Stimulated activated CD8-positive, alpha-beta memory T cell treated with anti-CD3 and anti-CD28 coated beads, Interleukin-2, amount 100 ng/mL, for 48 hours (primary cell): ENCODE results near the gene MTMR10.
A peak's percentile ranks its signal among the peaks of the same experiment; 100 is the strongest.

ENCODE experiments used
- DNase-seq, 2 donors: peaks; one replicate each; pipeline ENCODE4 v3.0.0-alpha.2; 2020; ENCODE audit warnings: low read depth in 2 of 2

The MTMR10 gene

GRCh38 chr15:30991255-30992235 lies at the start of gene MTMR10:
MTMR10 (minus strand) TSS chr15:30991628; CDS start chr15:30991506, 122 bp downstream.
- DNase-seq, result peak; percentile 57 to 69

- DNase-seq, result no peak
Measured at GRCh38 chr15:31040611-31041010, 49.2 kb upstream of the MTMR10 start.

GRCh38 chr15:31039961-31040360 lies 48.5 kb upstream of the MTMR10 start:
- DNase-seq, result no peak

GRCh38 chr15:31037731-31038477 lies 46.5 kb upstream of the MTMR10 start:
- DNase-seq, result no peak

GRCh38 chr15:31036783-31037182 lies 45.4 kb upstream of the MTMR10 start:
- no peak for DNase-seq

GRCh38 chr15:31035610-31036009 lies 44.2 kb upstream of the MTMR10 start:
- DNase-seq, result no peak

- no peak for DNase-seq
Measured at GRCh38 chr15:31034152-31034551, 42.7 kb upstream of the MTMR10 start.

- DNase-seq, result no peak
Measured at GRCh38 chr15:31032961-31033371, 41.5 kb upstream of the MTMR10 start.

GRCh38 chr15:31031471-31032067 lies 40.1 kb upstream of the MTMR10 start:
- DNase-seq, result no peak

GRCh38 chr15:31027910-31028578 lies 36.6 kb upstream of the MTMR10 start:
- no peak for DNase-seq

GRCh38 chr15:31025996-31026395 lies 34.6 kb upstream of the MTMR10 start:
- no peak for DNase-seq

- DNase-seq, result no peak
Measured at GRCh38 chr15:31024979-31025378, 33.6 kb upstream of the MTMR10 start.

- no peak for DNase-seq
Measured at GRCh38 chr15:31024330-31024729, 32.9 kb upstream of the MTMR10 start.

GRCh38 chr15:31023841-31024240 lies 32.4 kb upstream of the MTMR10 start:
- no peak for DNase-seq

GRCh38 chr15:31021067-31021665 lies 29.7 kb upstream of the MTMR10 start:
- DNase-seq, result no peak

- DNase-seq, result no peak
Measured at GRCh38 chr15:31020542-31020941, 29.1 kb upstream of the MTMR10 start.

GRCh38 chr15:31019986-31020385 lies 28.6 kb upstream of the MTMR10 start:
- DNase-seq, result no peak

- DNase-seq, result no peak
Measured at GRCh38 chr15:31017311-31017710, 25.9 kb upstream of the MTMR10 start.

- no peak for DNase-seq
Measured at GRCh38 chr15:31016446-31016915, 25.1 kb upstream of the MTMR10 start.

- no peak for DNase-seq
Measured at GRCh38 chr15:31014608-31014925, 23.1 kb upstream of the MTMR10 start.

- DNase-seq, result no peak
Measured at GRCh38 chr15:31013863-31014607, 22.6 kb upstream of the MTMR10 start.
